ENCODE results near the gene CIITA.

The CIITA gene

GRCh38 chr16:10918294-10919002 is 41.4 kb downstream of the CIITA start:
- Histone ChIP-seq H2AFZ (peak overlapping the region; percentile 67), H3K27me3 (ENCODE audit: control insufficient read depth, insufficient read depth, low read length) (no peaks in the 10 kb centered on the region), H3K27ac (no peak overlapping the region), H3K4me1 (peaks cover 2% of the 10 kb centered on the region), H3K4me3 (ENCODE audit: low read depth, low read length) (no peak overlapping the region), H3K4me2 (ENCODE audit: low read length) (peak overlapping the region; percentile 48), H3K36me3 (ENCODE audit: control insufficient read depth, insufficient read depth, low read length) (no peaks in the 10 kb centered on the region), H3K9ac (no peak overlapping the region), H3K9me3 (ENCODE audit: control insufficient read depth, low read length) (no peaks in the 10 kb centered on the region), H3K79me2 (no peaks in the 10 kb centered on the region)
- TF ChIP-seq, protein P1, sequence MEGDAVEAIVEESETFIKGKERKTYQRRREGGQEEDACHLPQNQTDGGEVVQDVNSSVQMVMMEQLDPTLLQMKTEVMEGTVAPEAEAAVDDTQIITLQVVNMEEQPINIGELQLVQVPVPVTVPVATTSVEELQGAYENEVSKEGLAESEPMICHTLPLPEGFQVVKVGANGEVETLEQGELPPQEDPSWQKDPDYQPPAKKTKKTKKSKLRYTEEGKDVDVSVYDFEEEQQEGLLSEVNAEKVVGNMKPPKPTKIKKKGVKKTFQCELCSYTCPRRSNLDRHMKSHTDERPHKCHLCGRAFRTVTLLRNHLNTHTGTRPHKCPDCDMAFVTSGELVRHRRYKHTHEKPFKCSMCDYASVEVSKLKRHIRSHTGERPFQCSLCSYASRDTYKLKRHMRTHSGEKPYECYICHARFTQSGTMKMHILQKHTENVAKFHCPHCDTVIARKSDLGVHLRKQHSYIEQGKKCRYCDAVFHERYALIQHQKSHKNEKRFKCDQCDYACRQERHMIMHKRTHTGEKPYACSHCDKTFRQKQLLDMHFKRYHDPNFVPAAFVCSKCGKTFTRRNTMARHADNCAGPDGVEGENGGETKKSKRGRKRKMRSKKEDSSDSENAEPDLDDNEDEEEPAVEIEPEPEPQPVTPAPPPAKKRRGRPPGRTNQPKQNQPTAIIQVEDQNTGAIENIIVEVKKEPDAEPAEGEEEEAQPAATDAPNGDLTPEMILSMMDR (IDR thresholded peaks at IDR 0.05): peak; percentile 94

GRCh38 chr16:10919003-10919351 is 42.0 kb downstream of the CIITA start:
- Histone ChIP-seq H3K9me3 (ENCODE audit: control insufficient read depth, low read length) (no peaks in the 10 kb centered on the region), H3K36me3 (ENCODE audit: control insufficient read depth, insufficient read depth, low read length) (no peaks in the 10 kb centered on the region), H3K4me3 (ENCODE audit: low read depth, low read length) (no peak overlapping the region), H3K9ac (no peak overlapping the region), H3K79me2 (no peaks in the 10 kb centered on the region), H3K27ac (no peak overlapping the region), H2AFZ (peak overlapping the region; percentile 67), H3K27me3 (ENCODE audit: control insufficient read depth, insufficient read depth, low read length) (no peaks in the 10 kb centered on the region), H3K4me2 (ENCODE audit: low read length) (no peak overlapping the region), H3K4me1 (peaks cover 2% of the 10 kb centered on the region)
- TF ChIP-seq, protein P1 (IDR thresholded peaks at IDR 0.05): no peak

GRCh38 chr16:10920726-10921427 is 43.9 kb downstream of the CIITA start:
- H3K9me3 ChIP-seq (ENCODE audit: control insufficient read depth, low read length): no peaks in the 10 kb centered on the region
- no peak overlapping the region for H3K4me3 ChIP-seq (ENCODE audit: low read depth, low read length)
- peaks cover 2% of the 10 kb centered on the region for H3K4me1 ChIP-seq
- no peak overlapping the region for H3K4me2 ChIP-seq (ENCODE audit: low read length)
- no peaks in the 10 kb centered on the region for H3K27me3 ChIP-seq (ENCODE audit: control insufficient read depth, insufficient read depth, low read length)
- no peaks in the 10 kb centered on the region for H3K79me2 ChIP-seq
- no peak overlapping the region for H3K27ac ChIP-seq
- H3K9ac ChIP-seq: no peak overlapping the region
- H3K36me3 ChIP-seq (ENCODE audit: control insufficient read depth, insufficient read depth, low read length): no peaks in the 10 kb centered on the region
- no peak overlapping the region for H2AFZ ChIP-seq
- TF ChIP-seq, protein P1 (IDR thresholded peaks at IDR 0.05): no peak

- Histone ChIP-seq H3K4me1 (peaks cover 2% of the 10 kb centered on the region), H3K36me3 (ENCODE audit: control insufficient read depth, insufficient read depth, low read length) (no peaks in the 10 kb centered on the region), H3K4me3 (ENCODE audit: low read depth, low read length) (no peak overlapping the region), H3K79me2 (no peaks in the 10 kb centered on the region), H3K27ac (no peak overlapping the region), H3K27me3 (ENCODE audit: control insufficient read depth, insufficient read depth, low read length) (no peaks in the 10 kb centered on the region), H2AFZ (no peak overlapping the region), H3K4me2 (ENCODE audit: low read length) (no peak overlapping the region), H3K9ac (no peak overlapping the region), H3K9me3 (ENCODE audit: control insufficient read depth, low read length) (no peaks in the 10 kb centered on the region)
- TF ChIP-seq, protein P1 (IDR thresholded peaks at IDR 0.05): no peak
Observed at GRCh38 chr16:10921536-10922327, 44.7 kb downstream of the CIITA start.
